Hematopoietic multipotent progenitor cell treated with erythropoietin and hydrocortisone succinate and interleukin-3 and kit ligand, for 6 days (in vitro differentiated cells): ENCODE measurements around the gene DAPK1.
A peak's percentile ranks its signal among the peaks of the same experiment; 100 is the strongest.

Experiments
- DNase-seq: peaks from one replicate; pipeline ENCODE4 v3.0.0-alpha.2; 2015

DAPK1 gene

DNA sequence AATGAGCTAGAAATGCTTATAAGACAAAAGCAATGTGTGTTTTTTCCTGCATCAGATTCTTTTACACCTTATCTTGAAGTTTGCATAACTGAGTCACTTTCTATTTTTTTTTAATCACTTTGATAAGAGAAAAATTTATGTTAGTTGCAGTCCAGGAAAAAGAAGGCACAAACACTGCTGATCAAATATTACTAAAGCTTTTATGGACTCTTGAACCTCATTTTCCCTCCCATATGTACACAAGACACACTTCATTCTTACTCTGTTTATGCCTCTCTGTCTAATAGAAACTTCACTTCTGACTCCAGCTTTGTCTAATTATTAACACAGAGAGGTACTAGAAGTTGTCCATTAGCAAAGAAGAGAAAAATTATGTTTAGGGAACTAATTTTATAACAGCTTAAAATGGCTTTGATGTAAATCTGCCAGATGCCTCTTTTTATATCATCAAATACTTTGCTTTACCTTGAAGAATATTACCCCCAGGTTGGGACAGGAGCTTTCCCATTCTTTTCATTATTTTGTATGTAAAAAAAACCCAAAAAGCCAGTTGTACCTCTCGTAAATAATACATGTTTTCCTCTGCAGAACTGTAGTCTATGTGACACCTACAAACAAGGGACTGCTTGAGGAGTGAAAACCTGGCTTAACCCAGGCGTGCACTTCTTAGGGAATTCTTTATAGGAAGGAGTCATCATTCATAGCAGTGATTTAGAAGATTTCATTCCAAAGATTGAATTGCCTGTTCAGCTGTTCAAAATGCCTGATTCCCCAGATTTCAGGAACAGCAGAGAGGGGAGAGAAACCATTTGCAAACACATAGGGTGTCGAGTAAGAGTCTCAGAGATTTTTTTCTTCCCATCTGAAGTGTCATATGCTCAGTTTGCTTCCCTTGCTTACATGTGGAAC, 72.6 kb downstream of the DAPK1 start:
- DNase-seq: no peak

DNA sequence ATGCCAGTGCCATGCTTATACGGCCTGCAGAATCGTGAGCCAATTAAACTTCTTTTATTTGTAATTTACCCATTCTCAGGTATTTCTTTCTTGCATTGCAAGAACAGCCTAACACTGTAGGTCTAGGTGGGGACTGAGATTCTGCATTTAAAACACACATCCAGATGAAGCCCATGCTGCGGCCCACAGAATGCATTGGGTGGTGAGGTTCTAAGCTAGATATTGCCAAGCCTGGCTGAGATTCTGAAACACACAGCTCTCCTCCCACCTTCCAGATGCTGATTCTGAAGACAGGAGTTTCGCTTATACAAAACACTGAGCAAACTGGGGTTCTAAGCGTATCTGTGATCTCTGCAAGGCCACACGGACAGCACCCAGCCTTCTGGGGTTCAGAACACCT, 75.1 kb downstream of the DAPK1 start:
- DNase-seq: no peak

DNA sequence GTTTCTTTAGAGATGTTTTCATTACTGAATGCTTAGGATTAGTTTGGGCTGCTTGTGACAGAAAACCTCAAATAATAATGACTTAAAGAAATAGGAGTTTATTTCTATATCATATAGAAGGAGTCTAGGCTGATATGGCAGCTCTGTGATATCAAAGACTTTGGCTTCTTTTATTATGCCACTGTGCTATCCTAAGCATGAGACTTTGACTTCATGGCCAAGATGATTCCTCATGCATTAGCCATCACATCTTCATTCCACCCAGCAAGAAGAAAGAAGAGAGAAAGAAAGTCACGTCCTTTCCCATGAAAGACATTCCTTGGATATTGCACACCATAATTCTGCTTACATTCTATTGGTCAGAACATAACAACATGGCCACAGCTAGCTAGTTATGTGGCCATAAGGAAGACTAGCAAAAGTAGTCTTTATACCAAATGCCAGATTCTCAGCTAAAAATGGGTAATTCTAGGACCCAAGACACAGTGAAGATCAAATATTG, 76.2 kb downstream of the DAPK1 start:
- no peak for DNase-seq

DNA sequence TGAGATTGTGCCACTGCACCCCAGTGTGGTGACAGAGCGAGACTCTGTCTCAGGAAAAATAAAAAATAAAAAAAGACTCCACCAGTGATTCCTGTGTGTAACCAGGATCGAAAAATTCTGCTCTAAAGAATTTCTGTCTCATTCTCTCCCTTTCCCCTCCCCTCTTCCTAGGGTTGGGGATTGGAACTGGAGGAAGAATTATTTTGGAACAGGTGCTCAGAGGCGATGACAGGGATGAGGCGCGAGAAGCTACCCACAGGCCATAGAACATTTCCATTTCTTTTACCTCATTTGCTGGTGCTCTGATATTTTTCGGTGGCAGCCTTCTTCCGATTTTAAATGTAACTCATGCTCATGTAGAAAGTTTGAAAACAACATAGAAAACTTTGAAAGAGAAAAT, 80.1 kb downstream of the DAPK1 start:
- DNase-seq: no peak

DNA sequence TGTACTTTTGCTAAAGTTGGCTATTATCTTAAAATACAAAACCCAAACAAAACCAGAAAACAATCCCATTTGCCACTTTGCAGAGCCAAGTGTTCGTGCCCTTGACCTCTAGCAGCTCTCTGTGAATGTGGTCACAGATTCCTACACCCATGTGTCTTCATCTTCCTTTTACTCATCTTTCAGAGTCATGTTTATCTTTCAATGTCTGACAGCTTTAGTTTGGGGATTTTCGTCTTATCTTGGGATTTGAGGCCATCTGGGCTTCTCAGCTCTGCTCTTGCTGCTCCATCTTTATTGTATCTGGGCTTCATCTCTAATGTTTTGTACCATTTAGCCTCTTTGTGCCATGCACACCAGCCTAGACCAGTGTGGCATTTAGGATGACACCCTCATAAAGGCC, 81.0 kb downstream of the DAPK1 start:
- DNase-seq: peak; percentile 34

DNA sequence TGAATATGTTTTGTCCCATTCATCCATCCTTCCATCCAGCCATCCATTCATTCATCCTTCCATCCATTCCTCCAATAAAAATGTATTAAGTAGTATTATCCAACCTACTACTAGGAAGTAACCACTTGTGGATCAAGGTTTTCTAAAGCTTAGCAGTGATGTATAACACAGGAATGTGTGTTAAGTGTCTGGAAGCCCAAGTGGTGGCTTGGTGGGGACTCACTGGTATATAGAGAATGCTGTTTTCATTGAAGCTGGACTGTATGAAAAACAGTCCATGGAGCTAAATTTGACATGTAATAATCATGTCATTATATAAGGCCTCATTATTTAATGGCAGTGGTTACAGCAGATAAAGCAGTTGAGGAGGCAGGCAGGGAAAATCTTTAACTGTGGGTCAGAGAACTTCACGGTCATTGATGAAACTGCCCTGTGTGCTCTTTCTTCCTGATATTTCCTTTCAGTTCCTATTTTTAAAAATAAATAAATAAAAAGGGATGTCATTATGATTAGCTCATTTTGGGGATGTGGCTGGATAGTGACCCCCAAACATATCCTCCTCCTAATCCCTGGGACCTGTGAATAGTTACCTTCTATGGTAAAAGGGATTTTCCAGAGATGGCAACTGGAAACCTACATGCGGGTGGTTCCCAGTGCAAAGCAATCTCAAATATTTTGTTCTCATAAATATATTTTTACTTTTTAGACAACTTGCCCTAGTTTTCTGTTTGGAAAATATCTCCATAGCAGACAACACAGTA, 82.3 kb downstream of the DAPK1 start:
- no peak for DNase-seq

DNA sequence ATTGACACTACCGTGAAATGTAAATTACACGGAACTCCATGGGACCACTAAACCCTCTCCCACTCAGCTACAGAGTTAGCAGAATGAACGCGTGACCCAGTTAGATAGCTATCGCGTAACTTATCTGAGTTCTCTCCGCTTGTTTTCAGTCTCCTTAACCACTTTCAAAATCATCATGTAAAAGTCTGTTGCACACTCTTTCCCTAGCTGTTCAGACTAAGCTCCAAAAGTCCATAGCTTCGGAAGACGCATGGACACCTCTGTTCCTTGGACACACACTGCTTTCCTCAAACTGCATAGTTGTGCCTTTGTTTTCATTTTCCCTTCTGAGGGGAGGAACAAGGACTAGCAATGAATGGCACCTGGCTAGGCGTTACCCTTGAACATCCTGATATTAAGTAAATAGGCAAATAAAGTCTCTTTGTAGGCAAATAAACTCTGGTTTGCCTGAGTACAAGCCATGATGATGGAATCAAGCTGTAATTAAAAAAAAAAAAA, 83.3 kb downstream of the DAPK1 start:
- DNase-seq: no peak

DNA sequence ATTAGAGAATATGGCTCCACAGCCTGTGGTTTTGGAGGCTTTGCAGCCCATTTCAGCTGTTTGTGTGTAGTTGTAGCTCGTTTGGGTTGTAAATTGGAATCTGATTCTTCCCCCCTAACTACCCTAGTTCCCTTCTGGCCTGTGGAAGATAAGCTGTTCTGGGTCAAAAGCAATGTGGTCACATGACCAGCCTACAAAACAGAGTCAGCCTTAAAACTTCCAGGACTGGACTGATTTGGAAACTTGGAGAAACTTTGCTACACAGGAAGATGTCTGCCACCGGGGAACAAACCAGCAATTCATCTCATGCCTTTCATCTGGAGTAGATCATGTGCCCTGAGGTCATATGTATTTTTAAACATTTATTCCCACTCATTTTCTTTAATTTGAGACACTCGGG, 83.8 kb downstream of the DAPK1 start:
- DNase-seq: peak; percentile 63

DNA sequence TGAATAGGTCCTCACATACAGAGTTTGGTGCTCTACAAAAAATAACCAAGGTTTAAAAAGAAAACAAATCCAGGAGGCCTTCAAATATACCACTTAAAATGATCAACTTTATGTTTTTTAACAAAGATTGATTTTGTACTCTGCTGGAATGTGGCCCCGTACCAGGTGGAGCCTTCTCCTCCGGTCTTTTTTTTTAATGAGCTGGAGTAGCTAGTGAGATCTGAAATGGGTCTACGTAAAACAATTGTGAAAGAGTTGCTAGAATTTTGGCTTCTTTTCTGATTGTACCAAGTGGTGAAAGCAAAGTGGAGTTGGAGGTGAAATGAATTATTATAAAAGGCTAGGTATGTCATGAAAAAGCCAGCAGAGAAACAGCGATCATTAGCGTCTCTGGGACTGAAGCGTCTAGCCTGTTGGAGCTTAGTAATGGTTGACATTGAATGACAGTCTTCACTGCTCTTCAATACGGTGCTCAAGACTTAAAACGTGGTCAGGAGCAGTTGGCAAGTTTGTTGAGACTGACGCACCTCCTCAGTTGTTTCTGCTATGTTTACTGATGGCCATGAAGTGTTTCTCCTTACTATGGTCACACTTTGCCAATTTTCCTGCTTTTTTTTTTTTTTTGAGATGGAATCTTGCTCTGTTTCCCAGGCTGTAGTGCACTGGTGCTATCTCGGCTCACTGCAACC, 84.4 kb downstream of the DAPK1 start:
- no peak for DNase-seq

DNA sequence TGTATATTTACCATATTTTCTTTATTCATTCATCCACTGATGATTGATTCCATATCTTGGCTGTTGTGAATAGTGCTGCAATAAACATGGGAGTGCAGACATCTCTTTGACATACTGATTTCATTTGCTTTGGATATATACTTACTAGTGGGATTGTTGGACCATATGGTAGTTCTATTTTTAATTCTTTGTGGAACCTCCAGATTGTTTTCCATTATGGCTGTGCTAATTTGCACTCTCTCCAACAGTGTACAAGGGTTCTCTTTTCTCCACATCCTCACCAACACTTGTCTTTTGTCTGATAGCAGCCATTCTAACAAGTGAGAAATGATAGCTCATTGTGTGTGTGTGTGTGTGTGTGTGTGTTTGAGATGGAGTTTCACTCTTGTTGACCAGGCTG, 86.7 kb downstream of the DAPK1 start:
- no peak for DNase-seq

DNA sequence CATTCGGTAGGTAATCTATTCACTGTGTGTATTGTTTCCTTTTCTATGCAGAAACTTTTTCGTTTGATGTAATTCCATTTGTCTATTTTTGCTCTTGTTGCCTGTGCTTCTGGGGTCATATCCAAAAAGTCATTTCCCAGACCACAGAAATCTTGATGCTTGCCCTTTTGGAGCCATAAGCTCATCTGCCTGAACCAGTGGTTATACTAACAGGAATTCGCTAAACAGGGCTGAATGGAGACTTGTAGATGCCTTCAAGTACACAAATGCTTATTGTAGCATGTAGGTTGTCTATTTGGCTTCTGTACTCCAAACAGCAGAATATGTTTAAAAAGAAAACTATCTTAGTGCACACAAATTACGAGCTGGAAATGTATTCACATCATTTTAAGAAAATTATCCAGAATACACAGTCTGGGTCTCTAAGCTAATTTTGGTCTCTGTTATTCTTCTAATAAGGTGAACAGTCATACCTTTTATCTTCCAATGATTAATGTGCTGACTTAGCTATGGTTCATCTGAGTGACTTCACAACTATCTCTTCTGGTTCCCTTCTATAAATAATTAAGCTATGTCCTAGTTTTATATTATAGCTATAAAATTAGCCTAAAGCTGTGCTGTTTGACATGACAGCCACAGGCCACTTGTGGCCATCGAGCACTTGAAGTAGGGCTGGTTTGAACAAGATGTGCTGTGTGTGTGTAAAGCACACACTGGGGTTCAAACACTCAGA, 87.6 kb downstream of the DAPK1 start:
- DNase-seq: no peak

DNA sequence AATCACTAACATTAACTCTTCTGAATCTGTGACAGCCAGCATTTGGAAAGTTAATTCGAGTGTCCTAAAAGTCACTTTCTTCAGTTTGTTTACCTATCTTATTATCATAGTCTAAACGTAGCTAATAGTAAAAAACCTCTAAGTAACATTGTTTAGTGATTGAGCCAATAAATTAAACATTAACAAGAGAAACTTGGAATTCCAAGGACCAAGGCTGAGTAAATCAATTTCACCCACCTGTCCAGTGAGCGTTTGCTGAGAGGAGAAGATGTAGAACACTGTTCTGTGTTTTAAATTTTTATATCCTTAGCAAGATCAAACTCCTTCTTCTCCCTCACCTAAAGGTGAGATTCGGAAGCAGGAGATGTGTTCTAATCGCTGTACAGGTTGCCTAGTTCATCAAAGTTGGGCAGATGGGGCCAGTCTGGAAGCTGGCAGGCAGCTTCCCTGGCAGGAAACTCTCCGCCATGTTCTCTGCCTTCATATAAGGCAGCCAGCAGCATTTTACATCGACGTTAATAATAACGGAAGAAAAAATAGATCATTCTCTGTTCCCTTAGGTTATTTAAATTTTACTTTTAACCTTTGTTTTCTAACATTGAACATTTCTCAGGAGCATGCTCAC, 89.2 kb downstream of the DAPK1 start:
- DNase-seq: no peak

DNA sequence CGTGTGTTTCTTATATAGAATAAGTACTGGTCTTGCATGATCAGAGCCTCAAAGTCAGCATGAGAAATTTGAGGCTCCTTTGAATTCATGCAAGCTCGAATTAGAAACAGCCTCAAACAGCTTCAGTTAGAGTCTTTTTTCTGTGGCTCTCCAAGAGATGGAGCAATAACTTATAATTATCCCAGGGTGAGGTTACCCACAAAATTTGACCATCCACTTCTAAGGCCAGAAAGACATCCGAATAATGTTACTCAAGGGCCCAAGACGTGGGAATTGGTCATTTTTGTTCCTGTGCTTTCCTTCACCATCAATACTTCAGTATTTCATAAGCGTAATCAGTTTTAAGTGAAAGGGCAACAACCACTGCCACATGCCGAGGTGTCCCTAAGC, 89.7 kb downstream of the DAPK1 start:
- DNase-seq: no peak

DNA sequence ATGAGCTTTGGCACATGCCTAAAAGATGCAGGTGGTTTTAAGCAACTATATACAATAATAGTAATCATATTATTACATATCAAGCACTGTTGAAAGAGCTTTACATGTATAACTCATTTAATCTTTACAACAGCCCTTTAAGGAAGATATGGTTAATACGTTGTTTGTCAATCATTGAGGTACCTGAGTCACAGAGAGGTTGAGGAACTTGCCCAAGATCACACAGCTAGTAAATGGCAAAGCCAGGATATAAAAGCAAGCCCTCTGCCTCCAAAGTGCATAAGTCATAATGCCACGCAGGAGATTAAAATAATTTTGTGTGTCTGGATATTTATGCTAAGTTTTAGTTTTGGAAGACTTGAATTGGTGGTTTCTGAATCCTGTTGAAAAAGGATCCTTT, 90.2 kb downstream of the DAPK1 start:
- no peak for DNase-seq

DNA sequence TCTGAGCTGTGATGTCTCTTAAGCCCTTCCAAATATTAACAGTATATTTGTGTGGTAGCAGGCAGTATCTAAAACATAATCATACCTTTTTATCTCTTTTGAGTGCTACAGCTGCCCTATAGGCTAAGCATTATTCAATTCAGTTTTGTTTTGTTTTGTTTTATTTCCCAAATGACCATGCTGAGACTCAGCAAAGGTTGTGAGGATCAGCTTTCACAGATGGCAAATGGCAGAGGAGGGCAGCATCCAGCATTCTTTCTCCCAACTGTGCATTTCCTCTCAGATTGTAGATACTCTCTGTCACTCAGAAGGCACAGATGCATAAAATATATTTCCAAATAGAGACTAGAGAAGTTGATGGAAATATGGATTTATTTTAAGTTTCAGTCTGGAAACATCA, 90.7 kb downstream of the DAPK1 start:
- no peak for DNase-seq

DNA sequence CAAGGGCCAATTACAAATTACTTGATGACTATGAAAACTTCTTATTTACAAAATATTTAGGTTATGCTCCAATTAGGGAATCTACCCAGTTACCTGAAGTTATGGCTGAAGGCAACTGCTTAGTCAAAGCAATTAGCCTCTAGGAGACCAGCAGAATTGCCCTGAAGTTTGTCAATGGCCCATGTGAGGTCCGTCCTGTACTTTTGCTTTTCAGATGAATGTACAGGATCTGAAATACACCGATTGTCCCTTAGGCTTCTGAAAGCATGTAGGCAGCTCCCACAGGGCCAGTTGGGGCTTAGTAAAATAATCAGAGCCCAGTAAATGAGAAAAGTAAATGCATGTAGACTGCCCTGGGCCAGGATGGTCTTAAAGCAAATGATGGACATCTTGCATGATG, 93.3 kb downstream of the DAPK1 start:
- DNase-seq: no peak

DNA sequence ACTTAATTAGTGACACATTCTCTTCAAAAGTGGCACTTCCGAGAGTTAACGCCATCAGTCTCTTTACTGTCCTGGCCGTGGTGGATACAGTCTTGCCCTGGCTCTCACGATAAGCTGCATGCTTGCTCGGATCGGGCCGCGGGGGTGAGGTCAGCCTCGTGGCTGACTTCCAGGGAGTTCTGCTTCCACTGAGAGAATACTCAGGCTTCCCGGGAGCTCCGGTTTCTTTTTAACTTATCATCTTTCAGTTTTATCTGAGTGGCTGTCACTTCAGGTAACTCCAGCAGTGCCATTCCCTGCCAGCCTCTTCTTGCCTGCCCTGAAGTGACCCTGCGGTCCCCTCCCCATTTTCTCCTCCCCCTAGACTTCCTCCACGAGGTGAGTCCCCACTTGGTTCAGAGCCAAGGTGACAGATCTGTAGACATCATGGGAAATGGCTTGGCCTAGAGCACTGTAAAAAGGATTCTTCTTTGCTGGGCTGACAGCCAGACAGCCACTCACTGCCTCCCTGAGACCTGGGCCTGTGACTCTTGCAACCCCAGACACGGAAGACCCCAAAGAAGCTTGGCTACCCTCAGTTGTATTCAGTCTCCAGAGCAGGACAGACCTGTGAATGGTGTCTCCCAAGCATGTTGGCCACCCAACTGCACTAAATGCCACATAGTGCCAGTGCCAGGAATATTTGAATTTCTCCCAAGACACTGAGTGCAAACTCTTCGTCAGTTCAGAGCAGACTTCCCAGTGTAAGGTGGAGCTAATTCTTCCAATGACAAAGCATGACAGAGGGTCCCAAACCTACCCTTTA, 95.1 kb downstream of the DAPK1 start:
- no peak for DNase-seq

DNA sequence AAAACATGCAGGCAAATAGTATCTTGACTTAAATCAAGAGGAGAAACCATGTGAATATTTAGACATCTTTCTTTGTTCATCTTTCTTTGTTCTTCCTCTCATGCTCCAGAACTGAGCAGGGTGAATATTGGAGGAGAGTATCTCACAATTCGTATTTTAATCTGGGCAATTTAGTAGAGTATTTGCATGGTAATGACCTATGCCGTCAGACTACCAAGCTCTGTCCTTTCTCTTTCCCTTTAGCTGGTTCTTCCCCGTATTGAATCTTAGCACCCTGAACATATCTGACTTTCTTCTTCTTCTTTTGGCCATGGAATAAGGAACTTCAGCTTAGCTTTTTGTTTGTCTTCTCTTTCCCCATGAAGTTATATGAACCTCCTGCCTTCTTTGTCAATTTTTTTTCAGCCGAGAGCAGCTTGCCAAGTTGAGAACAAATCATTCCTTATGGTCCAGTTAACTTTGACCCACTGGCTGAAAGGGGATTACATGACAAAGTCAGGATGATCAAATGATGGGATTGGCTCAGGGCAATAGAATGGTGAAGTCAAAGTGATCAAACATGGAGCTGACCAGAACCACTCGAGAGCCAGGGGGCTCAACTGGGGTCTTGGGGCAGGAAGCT, 95.8 kb downstream of the DAPK1 start:
- no peak for DNase-seq

DNA sequence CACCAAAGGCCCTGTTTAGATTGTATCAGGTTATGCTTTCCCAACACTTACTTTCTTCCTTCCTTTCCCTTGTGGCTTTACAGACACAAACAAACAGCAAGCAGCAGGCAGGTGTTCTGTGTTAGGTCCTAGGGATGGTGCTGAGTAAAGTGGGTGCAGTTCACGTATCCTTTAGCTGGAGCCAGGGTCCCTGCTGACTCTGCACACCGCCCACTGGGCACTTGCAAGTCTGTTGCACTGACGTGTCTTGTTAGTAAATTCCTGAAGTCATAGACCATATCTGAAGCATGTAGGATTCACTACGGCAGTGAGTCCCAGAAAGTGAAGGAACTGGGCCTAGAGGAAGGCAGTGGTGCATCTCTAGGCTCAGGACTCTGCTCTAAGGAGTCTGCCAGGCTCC, 96.5 kb downstream of the DAPK1 start:
- DNase-seq: no peak

DNA sequence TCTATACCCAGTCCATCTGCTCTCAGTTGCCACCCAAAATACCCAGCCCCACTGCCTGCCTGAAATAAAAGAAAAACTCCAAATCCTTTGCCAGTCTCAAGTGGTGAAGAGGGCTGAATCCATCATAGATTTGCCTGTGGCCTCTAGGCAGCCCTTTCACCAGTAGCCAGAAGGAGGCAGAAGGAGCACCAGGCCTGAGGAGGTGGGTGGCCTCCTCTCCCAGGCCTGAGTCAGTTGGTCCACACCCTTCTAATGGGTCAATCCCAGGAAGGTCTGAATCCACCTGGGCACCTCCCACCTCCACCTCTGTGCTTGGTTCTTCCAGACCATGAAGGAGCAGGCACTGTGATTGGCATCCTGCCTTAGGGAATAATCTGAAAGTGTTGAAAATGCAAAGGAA, 97.0 kb downstream of the DAPK1 start:
- DNase-seq: no peak

DNA sequence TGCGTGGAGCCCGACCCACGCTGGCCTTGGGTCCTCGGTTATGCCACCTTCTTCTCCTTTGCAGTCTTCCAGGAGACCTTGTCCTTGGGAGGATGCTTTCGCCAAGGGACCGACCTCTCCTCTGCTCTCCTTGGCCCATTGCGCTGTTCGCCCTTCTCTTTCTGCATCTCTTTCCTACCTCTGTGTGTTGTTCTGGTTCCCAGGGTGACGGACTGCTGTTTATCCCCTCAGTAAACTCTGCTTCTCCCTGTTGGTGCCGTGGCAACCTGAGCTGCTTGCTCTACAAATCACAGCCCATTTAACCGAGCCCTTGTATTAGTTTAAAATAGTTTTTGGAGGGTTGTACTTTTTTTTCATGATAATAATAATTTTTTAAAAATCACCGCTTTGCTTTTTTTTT, 97.9 kb downstream of the DAPK1 start:
- DNase-seq: no peak
